PC-3 (cell line): ENCODE data around the gene TSHZ2.

Experiments used
- CTCF ChIP-seq: fragments of 300-600 bp; sonication (generic); conservative IDR thresholded peaks from 2 replicates; pipeline ENCODE4 v1.5.1; 2017; ENCODE audit warnings: antibody characterized with exemption, low read depth, mild to moderate bottlenecking, low read length
- EZH2 ChIP-seq: fragments of 300-600 bp; sonication (generic); IDR thresholded peaks from one replicate; pipeline ENCODE4 v1.6.1; 2017; ENCODE audit warnings: antibody characterized with exemption, mild to moderate bottlenecking, low read length; ENCODE audit not compliant: unreplicated experiment

DNA sequence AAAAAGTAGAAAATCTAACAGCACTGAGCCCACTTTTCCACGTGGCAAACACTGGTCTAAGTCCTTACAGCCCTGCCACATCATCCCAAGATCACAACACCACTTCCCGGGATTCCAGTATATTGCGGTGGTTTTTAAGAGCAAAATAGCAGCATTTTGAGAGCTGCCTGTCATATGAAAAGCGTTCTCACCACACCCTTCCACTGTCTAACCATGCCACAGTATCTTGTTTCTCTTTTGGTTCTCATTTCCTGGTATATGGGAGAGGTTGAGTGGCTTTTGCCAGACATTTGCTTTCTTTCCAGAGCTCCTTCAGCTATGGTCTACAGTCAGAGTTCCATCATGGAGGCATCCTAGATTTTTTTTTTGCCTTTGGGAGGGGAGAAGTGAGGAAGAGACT, 243.0 kb downstream of the TSHZ2 start:
- TF ChIP-seq CTCF (no peak), EZH2 (no peak)
